K562 (cell line): ENCODE data around the gene PFKP. TPM values are rescaled to one million over a fixed set of nuclear protein-coding genes. Genes with fewer than 3 reads are reported as not detected.

Experiments
- ATAC-seq: fragments of 200-7000 bp; cut with Tn5 transposase; 3 replicates; pipeline ENCODE4 v1.9.1; 2020; ENCODE audit warnings: moderate library complexity
- BruUV-seq: library from RNA; stranded (reverse); fragments of 400-500 nt; replicated peaks from 2 replicates; lab custom pipeline; 2021; lab: Mats Ljungman, UMichigan
- CTCF ChIA-PET: fragments of 300-600 bp; formaldehyde crosslinking; extraction: SDS; loops from one replicate; lab custom pipeline; 2021; ENCODE audit warnings: low intra/inter-chr PET ratio; lab: Yijun Ruan, JAX
- POLR2A ChIA-PET: fragments of 300-600, 350-650 bp; sonication (Branson Sonifier 250); formaldehyde crosslinking; extraction: SDS; loops from one replicate; lab custom pipeline; 2021; ENCODE audit warnings: antibody characterized with exemption, inconsistent platforms; lab: Yijun Ruan, JAX
- DNase-seq, 4 experiments: peaks; one replicate each; pipeline versions ENCODE4 v3.0.0 to v3.0.0-alpha.2; 2011 to 2018; ENCODE audit warnings: low spot score in 3 of 4, mixed read lengths in 3 of 4; ENCODE audit errors: extremely low read depth in 1 of 4
- FAIRE-seq: peaks from 2 replicates; lab custom pipeline; 2011; peaks lifted over from hg19 to GRCh38; lab: Jason Lieb, UNC
- H2AFZ ChIP-seq: 2 replicates; pipeline ENCODE4 v1.6.0; 2011; ENCODE audit warnings: low read depth, low read length, control low read depth, inconsistent platforms
- H3K27ac ChIP-seq: fragments of 200-600 bp; 3 replicates; pipeline ENCODE4 v1.8.0; 2011; ENCODE audit warnings: low read depth, mild to moderate bottlenecking, control low read depth, inconsistent platforms, low read length, moderate library complexity, mixed read lengths; ENCODE audit errors: extremely low read depth
- H3K27me3 ChIP-seq, 2 experiments: fragments of 300-600 bp in 1 of 2; 2 replicates in 1 of 2; 3 replicates in 1 of 2; pipeline versions ENCODE4 v1.6.0 to v1.8.0; 2011; ENCODE audit warnings: inconsistent platforms in 2 of 2, low read length in 2 of 2, mild to moderate bottlenecking in 1 of 2, mixed read lengths in 1 of 2, moderate library complexity in 1 of 2; ENCODE audit not compliant: control insufficient read depth in 2 of 2, insufficient read depth in 2 of 2
- H3K36me3 ChIP-seq: fragments of 300-600 bp; 3 replicates; pipeline ENCODE4 v1.8.0; 2011; ENCODE audit warnings: mild to moderate bottlenecking, low read length, inconsistent platforms; ENCODE audit not compliant: control insufficient read depth, insufficient read depth
- H3K4me1 ChIP-seq, 2 experiments: fragments of 200-600 bp in 1 of 2; replicated peaks in 1 of 2; 2 replicates in 1 of 2; 3 replicates in 1 of 2; pipeline versions ENCODE4 v1.5.1 to v1.8.0; 2011; ENCODE audit warnings: inconsistent platforms in 2 of 2, low read length in 2 of 2, mild to moderate bottlenecking in 1 of 2, mixed read lengths in 1 of 2, moderate library complexity in 1 of 2; ENCODE audit not compliant: control insufficient read depth in 2 of 2, insufficient read depth in 2 of 2
- H3K4me2 ChIP-seq: 2 replicates; pipeline ENCODE4 v1.6.1; 2011; ENCODE audit warnings: low read length, control low read depth, inconsistent platforms, mixed read lengths; ENCODE audit not compliant: insufficient read depth
- H3K4me3 ChIP-seq: fragments of 200-600 bp; sonication (generic), shearing (Covaris generic); 2 replicates; pipeline ENCODE4 v1.5.1; 2016; ENCODE audit warnings: control low read depth, inconsistent platforms
- H3K79me2 ChIP-seq: fragments of 200-600 bp; 3 replicates; pipeline ENCODE4 v1.8.0; 2011; ENCODE audit warnings: low read length, inconsistent platforms; ENCODE audit not compliant: control insufficient read depth, insufficient read depth
- H3K9ac ChIP-seq, 2 experiments: 2 replicates each; pipeline versions ENCODE4 v1.6.0 to v1.6.1; 2011; ENCODE audit warnings: low read depth in 2 of 2, low read length in 2 of 2, control low read depth in 1 of 2, inconsistent platforms in 1 of 2, mild to moderate bottlenecking in 1 of 2, mixed read lengths in 1 of 2; ENCODE audit not compliant: insufficient read depth in 1 of 2
- H3K9me1 ChIP-seq: one replicate; pipeline ENCODE4 v1.6.0; 2011; ENCODE audit warnings: inconsistent platforms, mild to moderate bottlenecking, low read length, moderate library complexity; ENCODE audit not compliant: control insufficient read depth, insufficient read depth
- H3K9me3 ChIP-seq: replicated peaks from 2 replicates; pipeline ENCODE4 v1.5.1; 2011; ENCODE audit warnings: low read depth, low read length, inconsistent platforms; ENCODE audit not compliant: control insufficient read depth, insufficient read depth
- H4K20me1 ChIP-seq: replicated peaks from 2 replicates; pipeline ENCODE4 v1.6.1; 2011; ENCODE audit warnings: low read length, inconsistent platforms, mixed read lengths; ENCODE audit not compliant: control insufficient read depth, insufficient read depth
- ARID2 ChIP-seq: fragments of 450-650 bp; IDR thresholded peaks from 2 replicates; pipeline ENCODE4 v1.6.1; 2017; ENCODE audit warnings: antibody characterized with exemption, mild to moderate bottlenecking
- ARID4B ChIP-seq: sonication (generic); formaldehyde crosslinking; IDR thresholded peaks from 2 replicates; pipeline ENCODE4 v1.8.0; 2022; ENCODE audit warnings: mild to moderate bottlenecking, missing genetic modification reagents
- BRCA1 ChIP-seq, 2 experiments: fragments of 450-650 bp in 1 of 2; sonication (generic) in 1 of 2; formaldehyde crosslinking in 1 of 2; IDR thresholded peaks; 2 replicates each; pipeline versions ENCODE4 v1.5.0 to v1.6.1; 2017 to 2020; ENCODE audit warnings: mild to moderate bottlenecking in 1 of 2, missing genetic modification reagents in 1 of 2
- FOXA1 ChIP-seq: fragments of 450-650 bp; IDR thresholded peaks from 2 replicates; pipeline ENCODE4 v1.6.1; 2016; ENCODE audit warnings: mild to moderate bottlenecking, borderline replicate concordance
- HMG20A ChIP-seq: fragments of 450-650 bp; formaldehyde crosslinking; conservative IDR thresholded peaks from 2 replicates; pipeline ENCODE4 v1.4.0; 2020; ENCODE audit warnings: mild to moderate bottlenecking, mixed read lengths
- KLF6 ChIP-seq: fragments of 250-450 bp; sonication (Bioruptor Pico); IDR thresholded peaks from 2 replicates; pipeline ENCODE4 v1.4.0; 2020; ENCODE audit warnings: mild to moderate bottlenecking, moderate library complexity, borderline replicate concordance
- NR1H2 ChIP-seq: sonication (generic); formaldehyde crosslinking; IDR thresholded peaks from 2 replicates; pipeline ENCODE4 v1.4.0; 2020; ENCODE audit warnings: mild to moderate bottlenecking, missing genetic modification reagents
- RBM25 ChIP-seq: fragments of 200-400 bp; formaldehyde crosslinking; IDR thresholded peaks from 2 replicates; pipeline ENCODE4 v1.6.1; 2018; ENCODE audit warnings: low read length, low read depth, moderate library complexity; ENCODE audit not compliant: severe bottlenecking
- SMC3 ChIP-seq: conservative IDR thresholded peaks from 2 replicates; pipeline ENCODE4 v1.6.1; 2011; ENCODE audit warnings: low read depth, low read length, improper control_type of control experiment; ENCODE audit not compliant: insufficient read depth
- TAL1 ChIP-seq: fragments of 450-650 bp; IDR thresholded peaks from 2 replicates; pipeline ENCODE4 v1.6.1; 2016; ENCODE audit warnings: mild to moderate bottlenecking
- ZNF124 ChIP-seq: sonication (generic); formaldehyde crosslinking; IDR thresholded peaks from 2 replicates; pipeline ENCODE4 v1.8.1; 2022; ENCODE audit warnings: missing genetic modification reagents
- ZNF140 ChIP-seq: fragments of 250-450 bp; sonication (Bioruptor Pico); IDR thresholded peaks from 2 replicates; pipeline ENCODE4 v1.8.0; 2021; ENCODE audit warnings: moderate library complexity, mild to moderate bottlenecking, inconsistent platforms
- ZNF146 ChIP-seq: IDR thresholded peaks from one replicate; pipeline ENCODE4 v1.6.1; 2018; ENCODE audit warnings: missing compliant biosample characterization; ENCODE audit not compliant: unreplicated experiment
- ZNF316 ChIP-seq: fragments of 450-650 bp; IDR thresholded peaks from 2 replicates; pipeline ENCODE4 v1.6.1; 2016
- WGBS: fragments of 100-300 bp; shearing (Covaris generic); methylation state at CpG from one replicate; pipeline ENCODE4 v1.1.6; 2016; ENCODE audit warnings: low coverage, mixed read lengths; ENCODE audit not compliant: insufficient coverage; ENCODE audit errors: missing lambda C conversion rate; 5-methylcytosine and 5-hydroxymethylcytosine counted together
- in situ Hi-C: fragments of 300-500 bp; cut with MboI; formaldehyde crosslinking; loops from 4 replicates; pipeline ENCODE4 v1.15.0; 2018; ENCODE audit warnings: inconsistent platforms, mixed read lengths
- intact Hi-C: fragments of 100-400 bp; cut with micrococcal nuclease; formaldehyde crosslinking; loops from 2 replicates; pipeline ENCODE4 v1.14.2; 2022
- polyA plus RNA-seq, 8 experiments: library from polyadenylated mRNA; depleted of rRNA in 4 of 8; stranded (reverse) in 5 of 8; unstranded in 3 of 8; fragments of >200 nt; fragmentation: Nextera tagmentation in 2 of 8; fragmentation: Illumina TruSeq in 1 of 8; extraction: Ambion mirVana in 2 of 8; extraction: Trizol in 1 of 8; gene quantifications; 2 replicates each; pipeline versions ENCODE4 v1.2.1 to v1.2.3, GENCODE V29; 2011 to 2014; ENCODE audit warnings: inconsistent platforms in 1 of 8, missing spikeins in 1 of 8
- total RNA-seq, 7 experiments: library from RNA; depleted of rRNA in 6 of 7; stranded (reverse); fragments of >200 nt in 6 of 7; fragmentation: Illumina TruSeq in 2 of 7; extraction: Trizol in 2 of 7; gene quantifications; 2 replicates each; pipeline versions ENCODE4 v1.2.1 to v1.2.3, GENCODE V29; 2011 to 2021; ENCODE audit warnings: low replicate concordance in 1 of 7

Gene PFKP
- total and polyA plus RNA-seq, 9 of the 15 experiments (the other 6 are each of a cell fraction or from before 2014, with no cell fraction given), result 23.5 to 116 (median 62.1) TPM

GRCh38 chr10:3074985-3075600 lies 7.7 kb downstream of the PFKP start:
- Histone ChIP-seq H3K9me1 (peaks cover 3% of the 10 kb centered on the region), H3K4me3 (no peak overlapping the region), H2AFZ (no peak overlapping the region), H3K79me2 (peaks cover 90% of the 10 kb centered on the region), H3K9me3 (no peaks in the 10 kb centered on the region), H3K4me1 (peaks cover 37 to 39% of the 10 kb centered on the region in 2 experiments; a peak in 4 of 5 replicates), H3K9ac (no peak overlapping the region), H3K27me3 (no peaks in the 10 kb centered on the region), H3K4me2 (no peak overlapping the region), H4K20me1 (peaks cover 30% of the 10 kb centered on the region; the same call in 1 of the 2 replicates), H3K36me3 (peaks cover 81% of the 10 kb centered on the region), H3K27ac (no peak overlapping the region)
- TF ChIP-seq NR1H2 (CRISPR knock-in tag), result no peak
- TF ChIP-seq ZNF146 (CRISPR knock-in tag), result no peak
- TF ChIP-seq BRCA1 (IDR thresholded peaks at IDR 0.05), result no peak
- no peak for TF ChIP-seq BRCA1 (CRISPR knock-in tag; IDR thresholded peaks at IDR 0.05)
- no peak for TF ChIP-seq FOXA1
- no peak for TF ChIP-seq ZNF316
- TF ChIP-seq TAL1, result no peak
- no peak for TF ChIP-seq RBM25
- no peak for TF ChIP-seq ARID2
- TF ChIP-seq ZNF124 (CRISPR knock-in tag), result no peak
- TF ChIP-seq HMG20A (CRISPR knock-in tag), result no peak
- no peak for TF ChIP-seq ZNF140 (CRISPR knock-in tag)
- TF ChIP-seq KLF6, result no peak
- no peak for TF ChIP-seq ARID4B
- no peak for TF ChIP-seq SMC3
- FAIRE-seq (no peak), ATAC-seq (no peak), DNase-seq (no peak)
- in situ Hi-C loops (no loop called here), intact Hi-C loops (no loop called here)
- WGBS, result 85% methylated on average over 10 of the region's 10 CpGs
- ChIA-PET POLR2A (interaction anchor here (0.6 to 2.3 kb wide), 3 partner anchors 17 to 807 kb away, joined by 3 to 9 read pairs (median 6); no protein-coding TSS in a partner anchor), CTCF (no interaction called here)
- BruUV-seq, result no TSS peak
